Stomach smooth muscle (tissue), 2 donors: ENCODE measurements around the gene BEGAIN.

ENCODE experiments used
- H3K27ac ChIP-seq: one replicate; pipeline ENCODE4 v1.7.0; 2013; ENCODE audit warnings: mild to moderate bottlenecking, low read length, inconsistent platforms
- H3K27me3 ChIP-seq, 2 donors: one replicate each; pipeline ENCODE4 v1.7.0; 2013; ENCODE audit warnings: low read length in 2 of 2; ENCODE audit not compliant: insufficient read depth in 2 of 2, control insufficient read depth in 1 of 2
- H3K36me3 ChIP-seq, 2 donors: one replicate each; pipeline ENCODE4 v1.7.0; 2013; ENCODE audit warnings: low read length in 2 of 2; ENCODE audit not compliant: control insufficient read depth in 2 of 2, insufficient read depth in 2 of 2
- H3K4me1 ChIP-seq: one replicate; pipeline ENCODE4 v1.7.0; 2013; ENCODE audit warnings: low read length; ENCODE audit not compliant: control insufficient read depth, insufficient read depth
- H3K4me3 ChIP-seq, 2 donors: one replicate each; pipeline ENCODE4 v1.7.0; 2013; ENCODE audit warnings: low read length in 2 of 2
- H3K9ac ChIP-seq, 2 donors: one replicate each; pipeline ENCODE4 v1.7.0; 2013; ENCODE audit warnings: low read length in 2 of 2, mild to moderate bottlenecking in 1 of 2
- H3K9me3 ChIP-seq, 2 donors: one replicate each; pipeline ENCODE4 v1.7.0; 2013; ENCODE audit warnings: low read length in 2 of 2; ENCODE audit not compliant: control insufficient read depth in 2 of 2
- donor health status: healthy.
- donor health status: Pancreatic carcinoma.

The BEGAIN gene

GRCh38 chr14:100587086-100587762 lies at the start of gene BEGAIN:
Gene BEGAIN, minus strand, starts transcription at chr14:100587417. Its CDS starts 127 bp downstream, at chr14:100587290.
- Histone ChIP-seq H3K4me1 (peaks cover 8% of the 10 kb centered on the region), H3K4me3 (peak within 1 kb of the TSS in 1 of 2 donors; percentile 58), H3K9me3 (no peaks in the 10 kb centered on the region), H3K27me3 (peaks cover 21 to 30% of the 10 kb centered on the region in 2 donors), H3K9ac (no peak within 1 kb of the TSS), H3K27ac (no peak within 1 kb of the TSS), H3K36me3 (no peaks in the 10 kb centered on the region)

- Histone ChIP-seq H3K4me3 (no peak overlapping the region), H3K4me1 (no peaks in the 10 kb centered on the region), H3K9me3 (no peaks in the 10 kb centered on the region), H3K36me3 (no peaks in the 10 kb centered on the region), H3K27ac (no peak overlapping the region), H3K9ac (no peak overlapping the region), H3K27me3 (peaks cover 0 to 10% of the 10 kb centered on the region in 2 donors)
Measured at GRCh38 chr14:100636559-100636958, 49.3 kb upstream of the BEGAIN start.

GRCh38 chr14:100634026-100634425 lies 46.8 kb upstream of the BEGAIN start:
- Histone ChIP-seq H3K4me1 (no peaks in the 10 kb centered on the region), H3K4me3 (no peak overlapping the region), H3K9me3 (no peaks in the 10 kb centered on the region), H3K27ac (no peak overlapping the region), H3K36me3 (no peaks in the 10 kb centered on the region), H3K27me3 (peaks cover 0 to 10% of the 10 kb centered on the region in 2 donors), H3K9ac (no peak overlapping the region)

GRCh38 chr14:100633406-100633805 lies 46.2 kb upstream of the BEGAIN start:
- H3K4me1 ChIP-seq = no peaks in the 10 kb centered on the region
- no peak overlapping the region for H3K27ac ChIP-seq
- no peaks in the 10 kb centered on the region for H3K9me3 ChIP-seq
- no peak overlapping the region for H3K9ac ChIP-seq
- no peak overlapping the region for H3K4me3 ChIP-seq
- H3K27me3 ChIP-seq = peaks cover 0 to 10% of the 10 kb centered on the region in 2 donors
- no peaks in the 10 kb centered on the region for H3K36me3 ChIP-seq

- Histone ChIP-seq H3K9ac (no peak overlapping the region), H3K4me3 (no peak overlapping the region), H3K27me3 (peaks cover 0 to 6% of the 10 kb centered on the region in 2 donors)
Measured at GRCh38 chr14:100629696-100630095, 42.5 kb upstream of the BEGAIN start.

GRCh38 chr14:100629098-100629497 lies 41.9 kb upstream of the BEGAIN start:
- Histone ChIP-seq H3K27ac (no peak overlapping the region), H3K9ac (no peak overlapping the region), H3K36me3 (no peaks in the 10 kb centered on the region), H3K4me3 (no peak overlapping the region), H3K4me1 (no peaks in the 10 kb centered on the region), H3K27me3 (peaks cover 0 to 2% of the 10 kb centered on the region in 2 donors), H3K9me3 (peaks cover 5 to 7% of the 10 kb centered on the region in 2 donors)

More at GRCh38 chr14:100629696-100630095, 42.5 kb upstream of the BEGAIN start:
- Histone ChIP-seq H3K9me3 (peaks cover 5 to 7% of the 10 kb centered on the region in 2 donors), H3K27ac (no peak overlapping the region), H3K36me3 (no peaks in the 10 kb centered on the region), H3K4me1 (no peaks in the 10 kb centered on the region)

GRCh38 chr14:100628225-100628624 lies 41.0 kb upstream of the BEGAIN start:
- peaks cover 5 to 7% of the 10 kb centered on the region in 2 donors for H3K9me3 ChIP-seq
- H3K4me1 ChIP-seq = no peaks in the 10 kb centered on the region
- peaks cover 0 to 2% of the 10 kb centered on the region in 2 donors for H3K27me3 ChIP-seq
- H3K4me3 ChIP-seq = no peak overlapping the region
- H3K9ac ChIP-seq = no peak overlapping the region
- no peaks in the 10 kb centered on the region for H3K36me3 ChIP-seq
- no peak overlapping the region for H3K27ac ChIP-seq

GRCh38 chr14:100626614-100627013 lies 39.4 kb upstream of the BEGAIN start:
- peaks cover 4 to 12% of the 10 kb centered on the region in 2 donors for H3K27me3 ChIP-seq
- H3K9ac ChIP-seq = no peak overlapping the region
- no peaks in the 10 kb centered on the region for H3K36me3 ChIP-seq
- no peaks in the 10 kb centered on the region for H3K4me1 ChIP-seq
- H3K27ac ChIP-seq = no peak overlapping the region
- no peak overlapping the region for H3K4me3 ChIP-seq
- H3K9me3 ChIP-seq = peaks cover 5 to 7% of the 10 kb centered on the region in 2 donors

- no peaks in the 10 kb centered on the region for H3K36me3 ChIP-seq
- no peak overlapping the region for H3K9ac ChIP-seq
- no peak overlapping the region for H3K27ac ChIP-seq
- H3K4me1 ChIP-seq = no peaks in the 10 kb centered on the region
- peaks cover 5 to 7% of the 10 kb centered on the region in 2 donors for H3K9me3 ChIP-seq
- H3K4me3 ChIP-seq = no peak overlapping the region
- H3K27me3 ChIP-seq = peaks cover 4 to 14% of the 10 kb centered on the region in 2 donors
Measured at GRCh38 chr14:100623961-100624360, 36.7 kb upstream of the BEGAIN start.

GRCh38 chr14:100623557-100623956 lies 36.3 kb upstream of the BEGAIN start:
- peaks cover 5 to 7% of the 10 kb centered on the region in 2 donors for H3K9me3 ChIP-seq
- no peak overlapping the region for H3K4me3 ChIP-seq
- no peaks in the 10 kb centered on the region for H3K4me1 ChIP-seq
- H3K9ac ChIP-seq = no peak overlapping the region
- H3K27ac ChIP-seq = no peak overlapping the region
- H3K36me3 ChIP-seq = no peaks in the 10 kb centered on the region
- H3K27me3 ChIP-seq = peaks cover 6 to 14% of the 10 kb centered on the region in 2 donors
